ENCODE results near the gene HDDC2. TPM values are rescaled to one million over a fixed set of nuclear protein-coding genes. Genes with fewer than 3 reads are reported as not detected.

Gene HDDC2
- polyA plus RNA-seq, 3 donors: 24.4 to 59.9 (median 42.6) TPM

DNA sequence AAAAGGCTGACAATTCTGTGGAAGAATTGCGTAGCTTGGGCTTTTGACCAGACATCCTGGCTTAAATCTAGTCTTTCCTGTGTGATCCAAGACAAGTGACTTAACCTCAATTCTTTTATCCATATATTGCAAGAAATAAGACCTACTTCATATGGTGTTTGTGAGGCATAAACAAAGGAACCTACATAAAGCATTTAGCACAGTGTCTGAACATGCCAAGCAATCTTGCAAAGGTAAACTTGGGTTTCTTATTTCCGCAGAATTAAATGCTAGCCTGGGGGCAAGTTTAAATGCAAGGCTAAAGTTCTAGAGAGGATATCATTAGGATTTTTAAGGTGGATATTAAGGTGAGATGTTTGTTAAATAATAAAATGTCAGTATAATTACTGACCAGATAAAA is 47.9 kb downstream of the HDDC2 start:
- H3K4me3 ChIP-seq (replicated peaks in 1 of 3; ENCODE audit: low read depth in 2 of 3, low read length in 3 of 3): no peak overlapping the region
- H3K9me3 Mint-ChIP-seq: no peaks in the 10 kb centered on the region
- WGBS (ENCODE audit: insufficient coverage): no CpG with 5 or more reads among the region's 2 CpGs
- no peak overlapping the region for H3K4me3 Mint-ChIP-seq
- H3K9ac ChIP-seq (ENCODE audit: insufficient read depth, low read length, poor library complexity, severe bottlenecking): no peak overlapping the region
- H3K27ac Mint-ChIP-seq: no peak overlapping the region
- H2AFZ ChIP-seq (ENCODE audit: insufficient read depth, low read depth, low read length, poor library complexity, severe bottlenecking): no peak overlapping the region
- TF ChIP-seq, protein P1, sequence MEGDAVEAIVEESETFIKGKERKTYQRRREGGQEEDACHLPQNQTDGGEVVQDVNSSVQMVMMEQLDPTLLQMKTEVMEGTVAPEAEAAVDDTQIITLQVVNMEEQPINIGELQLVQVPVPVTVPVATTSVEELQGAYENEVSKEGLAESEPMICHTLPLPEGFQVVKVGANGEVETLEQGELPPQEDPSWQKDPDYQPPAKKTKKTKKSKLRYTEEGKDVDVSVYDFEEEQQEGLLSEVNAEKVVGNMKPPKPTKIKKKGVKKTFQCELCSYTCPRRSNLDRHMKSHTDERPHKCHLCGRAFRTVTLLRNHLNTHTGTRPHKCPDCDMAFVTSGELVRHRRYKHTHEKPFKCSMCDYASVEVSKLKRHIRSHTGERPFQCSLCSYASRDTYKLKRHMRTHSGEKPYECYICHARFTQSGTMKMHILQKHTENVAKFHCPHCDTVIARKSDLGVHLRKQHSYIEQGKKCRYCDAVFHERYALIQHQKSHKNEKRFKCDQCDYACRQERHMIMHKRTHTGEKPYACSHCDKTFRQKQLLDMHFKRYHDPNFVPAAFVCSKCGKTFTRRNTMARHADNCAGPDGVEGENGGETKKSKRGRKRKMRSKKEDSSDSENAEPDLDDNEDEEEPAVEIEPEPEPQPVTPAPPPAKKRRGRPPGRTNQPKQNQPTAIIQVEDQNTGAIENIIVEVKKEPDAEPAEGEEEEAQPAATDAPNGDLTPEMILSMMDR (IDR thresholded peaks at IDR 0.05): no peak
- no peaks in the 10 kb centered on the region for H4K20me1 ChIP-seq (ENCODE audit: insufficient read depth, low read length)
- intact Hi-C loops (cut with micrococcal nuclease): no loop called here
- no peaks in the 10 kb centered on the region for H3K79me2 ChIP-seq (ENCODE audit: insufficient read depth, low read length)
- no peaks in the 10 kb centered on the region for H3K9me3 ChIP-seq (replicated peaks in 1 of 2; ENCODE audit: control insufficient read depth in 1 of 2, insufficient read depth in 1 of 2, low read length in 2 of 2)
- no peaks in the 10 kb centered on the region for H3K36me3 Mint-ChIP-seq
- H3K4me1 Mint-ChIP-seq: peaks cover 8% of the 10 kb centered on the region
- H3K27me3 ChIP-seq (ENCODE audit: control insufficient read depth in 2 of 2, insufficient read depth in 2 of 2, low read length in 2 of 2): no peaks in the 10 kb centered on the region
- H3K4me2 ChIP-seq (replicated peaks; ENCODE audit: extremely low read depth, low read length, poor library complexity, severe bottlenecking): no peak overlapping the region
- H3K36me3 ChIP-seq (replicated peaks in 1 of 2; ENCODE audit: control insufficient read depth in 1 of 2, insufficient read depth in 2 of 2, low read length in 2 of 2): no peaks in the 10 kb centered on the region
- peaks cover 9% of the 10 kb centered on the region in 2 donors for H3K4me1 ChIP-seq (ENCODE audit: control insufficient read depth in 1 of 2, insufficient read depth in 2 of 2, low read length in 2 of 2)
- peaks cover 0 to 3% (median 0%) of the 10 kb centered on the region in 3 donors for H3K27me3 Mint-ChIP-seq (ENCODE audit: low read depth in 3 of 3)
- no peak overlapping the region for H3K27ac ChIP-seq (ENCODE audit: low read depth in 1 of 2, low read length in 2 of 2)
- no peak for DNase-seq

GRCh38 chr6:125252891-125253290 is 48.9 kb downstream of the HDDC2 start:
- H3K4me1 Mint-ChIP-seq: no peaks in the 10 kb centered on the region
- peaks cover 0 to 3% (median 0%) of the 10 kb centered on the region in 3 donors for H3K27me3 Mint-ChIP-seq (ENCODE audit: low read depth in 3 of 3)
- WGBS (ENCODE audit: insufficient coverage): 60% methylated on average over 1 of the region's 1 CpG
- Histone ChIP-seq H3K4me2 (replicated peaks; ENCODE audit: extremely low read depth, low read length, poor library complexity, severe bottlenecking) (no peak overlapping the region), H3K4me1 (ENCODE audit: control insufficient read depth in 1 of 2, insufficient read depth in 2 of 2, low read length in 2 of 2) (no peaks in the 10 kb centered on the region), H3K27ac (ENCODE audit: low read depth in 1 of 2, low read length in 2 of 2) (no peak overlapping the region), H3K4me3 (replicated peaks in 1 of 3; ENCODE audit: low read depth in 2 of 3, low read length in 3 of 3) (no peak overlapping the region), H4K20me1 (ENCODE audit: insufficient read depth, low read length) (no peaks in the 10 kb centered on the region), H3K36me3 (replicated peaks in 1 of 2; ENCODE audit: control insufficient read depth in 1 of 2, insufficient read depth in 2 of 2, low read length in 2 of 2) (no peaks in the 10 kb centered on the region), H3K9me3 (replicated peaks in 1 of 2; ENCODE audit: control insufficient read depth in 1 of 2, insufficient read depth in 1 of 2, low read length in 2 of 2) (no peaks in the 10 kb centered on the region), H3K27me3 (ENCODE audit: control insufficient read depth in 2 of 2, insufficient read depth in 2 of 2, low read length in 2 of 2) (no peaks in the 10 kb centered on the region), H2AFZ (ENCODE audit: insufficient read depth, low read depth, low read length, poor library complexity, severe bottlenecking) (no peak overlapping the region), H3K79me2 (ENCODE audit: insufficient read depth, low read length) (no peaks in the 10 kb centered on the region), H3K9ac (ENCODE audit: insufficient read depth, low read length, poor library complexity, severe bottlenecking) (no peak overlapping the region)
- intact Hi-C loops (cut with micrococcal nuclease): no loop called here
- no peak overlapping the region for H3K4me3 Mint-ChIP-seq
- DNase-seq: no peak
- H3K9me3 Mint-ChIP-seq: no peaks in the 10 kb centered on the region
- no peak overlapping the region for H3K27ac Mint-ChIP-seq
- TF ChIP-seq, protein P1 (IDR thresholded peaks at IDR 0.05): no peak
- no peaks in the 10 kb centered on the region for H3K36me3 Mint-ChIP-seq
